ENCODE data around the gene GSDME.

DNA sequence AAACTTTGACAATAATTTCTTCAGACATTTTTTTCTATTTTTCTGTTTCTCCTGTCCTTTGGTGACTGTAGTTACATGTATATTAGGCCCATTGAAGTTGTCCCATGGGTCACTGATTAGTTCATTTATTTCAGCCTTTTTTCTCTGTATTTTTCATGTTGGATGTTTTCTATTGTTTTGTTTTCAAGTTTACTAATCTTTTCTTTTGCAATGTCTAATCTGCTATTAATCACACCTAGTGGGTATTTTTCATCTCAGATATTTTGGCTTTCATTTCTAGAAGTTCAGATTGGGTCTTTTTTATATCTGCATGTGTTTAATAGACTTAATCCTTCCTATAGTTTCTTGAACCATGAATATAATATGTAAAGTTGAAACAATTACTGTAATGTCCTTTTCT, 99.3 kb downstream of the GSDME start:
- TF ChIP-seq CEBPB (IDR thresholded peaks at IDR 0.05) (no peak), MAX (IDR thresholded peaks at IDR 0.05) (no peak), EP300 (IDR thresholded peaks at IDR 0.05; ENCODE audit: borderline replicate concordance) (no peak)

Measured in Ishikawa (cell line).